ENCODE results near the gene DPP8.
A peak's percentile ranks its signal among the peaks of the same experiment; 100 is the strongest.
"Not testable (repeated sequence)": the region's sequence is repeated elsewhere in the genome, so short reads cannot be mapped to it uniquely, and the experiment has no call there.

DPP8 gene

DNA sequence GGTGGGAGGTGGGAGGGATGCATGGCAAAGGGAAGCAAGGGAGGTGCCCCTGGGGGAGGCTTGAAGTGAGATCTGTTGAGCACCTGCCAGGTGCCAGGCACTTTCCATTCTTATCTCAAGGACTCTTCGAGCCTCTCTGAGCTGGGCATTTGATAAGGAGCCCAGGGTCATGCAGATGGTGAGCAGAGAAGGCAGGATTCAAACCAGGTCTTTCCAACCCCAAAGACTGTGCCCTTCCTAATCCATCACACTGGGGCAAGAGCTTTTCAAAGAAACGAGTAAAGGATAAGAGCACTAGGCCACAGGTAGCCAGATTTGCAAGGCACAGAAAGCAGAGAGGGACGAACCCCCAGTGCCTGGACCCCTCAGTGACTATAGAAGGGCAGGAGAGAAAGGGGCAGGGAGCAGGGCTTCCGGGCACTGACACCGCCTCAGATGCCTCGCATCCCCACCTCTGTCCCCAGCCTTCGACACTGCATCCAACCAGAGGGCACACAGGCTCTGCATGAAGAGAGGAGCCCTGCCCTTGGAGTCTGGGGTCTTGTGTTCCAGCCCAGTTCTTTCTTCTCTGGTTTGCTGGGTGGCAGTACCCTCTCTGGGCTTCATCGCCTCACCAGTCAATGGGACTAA is 115.8 kb downstream of the DPP8 start:
- DNase-seq = no peak

DNA sequence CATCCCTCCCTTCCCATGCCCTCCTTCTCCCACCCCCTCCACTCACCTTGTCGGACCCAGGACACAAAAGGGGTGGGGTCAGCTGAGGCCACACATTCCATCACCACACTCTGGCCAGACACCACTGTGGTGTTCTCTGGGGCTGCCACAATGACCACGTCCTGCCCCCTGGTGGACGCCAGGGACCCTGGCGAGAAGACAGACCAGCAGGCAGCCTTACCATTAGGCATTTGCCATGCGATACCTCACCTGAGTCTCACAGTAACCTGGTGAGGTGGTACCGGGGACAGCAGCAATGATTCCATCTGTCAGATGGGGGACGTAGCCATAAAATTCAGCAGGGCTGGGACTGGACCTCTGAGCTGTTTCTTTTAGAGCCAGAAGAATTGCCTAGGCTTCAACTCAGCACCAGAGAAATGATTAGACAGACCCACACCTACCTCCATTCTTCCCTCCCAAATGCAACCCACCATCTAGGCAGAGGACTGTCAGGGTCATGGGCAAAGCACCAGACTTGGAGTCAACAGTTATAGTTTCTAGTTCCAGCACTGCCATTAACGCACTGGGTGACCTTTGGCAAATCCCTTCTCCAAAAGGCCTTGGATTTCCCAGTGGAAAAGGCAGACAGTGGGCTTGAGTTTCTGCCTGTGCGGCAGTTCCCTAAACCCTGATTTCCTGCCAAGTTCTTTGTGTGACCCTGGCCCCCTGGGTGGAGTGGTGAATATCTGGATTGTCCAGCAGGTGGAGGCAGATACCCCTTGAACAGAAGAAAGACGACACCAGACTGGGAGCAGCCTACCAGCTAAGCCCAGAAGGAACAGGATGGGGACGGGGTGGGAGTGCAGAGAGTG is 116.5 kb downstream of the DPP8 start:
- peak; percentile 77 for DNase-seq

DNA sequence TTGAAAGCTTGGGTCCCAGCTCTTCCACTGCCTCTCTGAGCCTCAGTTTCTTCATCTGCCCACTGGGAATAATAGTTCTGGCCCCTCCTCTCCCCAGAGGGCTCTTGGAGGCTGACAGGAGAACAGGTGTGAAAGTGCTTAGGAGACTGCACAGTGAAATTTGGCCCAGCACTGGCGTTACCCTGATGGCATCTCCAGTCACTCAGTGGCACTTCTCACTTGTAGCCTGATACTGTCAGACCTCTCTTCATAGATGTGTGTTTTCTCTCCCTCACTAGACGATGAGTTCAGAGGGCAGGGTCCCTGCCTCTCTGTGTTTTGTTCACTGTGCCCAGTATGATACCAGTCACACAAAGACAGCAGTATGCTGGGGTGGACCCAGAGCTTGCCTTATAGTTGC is 117.5 kb downstream of the DPP8 start:
- DNase-seq = no peak

DNA sequence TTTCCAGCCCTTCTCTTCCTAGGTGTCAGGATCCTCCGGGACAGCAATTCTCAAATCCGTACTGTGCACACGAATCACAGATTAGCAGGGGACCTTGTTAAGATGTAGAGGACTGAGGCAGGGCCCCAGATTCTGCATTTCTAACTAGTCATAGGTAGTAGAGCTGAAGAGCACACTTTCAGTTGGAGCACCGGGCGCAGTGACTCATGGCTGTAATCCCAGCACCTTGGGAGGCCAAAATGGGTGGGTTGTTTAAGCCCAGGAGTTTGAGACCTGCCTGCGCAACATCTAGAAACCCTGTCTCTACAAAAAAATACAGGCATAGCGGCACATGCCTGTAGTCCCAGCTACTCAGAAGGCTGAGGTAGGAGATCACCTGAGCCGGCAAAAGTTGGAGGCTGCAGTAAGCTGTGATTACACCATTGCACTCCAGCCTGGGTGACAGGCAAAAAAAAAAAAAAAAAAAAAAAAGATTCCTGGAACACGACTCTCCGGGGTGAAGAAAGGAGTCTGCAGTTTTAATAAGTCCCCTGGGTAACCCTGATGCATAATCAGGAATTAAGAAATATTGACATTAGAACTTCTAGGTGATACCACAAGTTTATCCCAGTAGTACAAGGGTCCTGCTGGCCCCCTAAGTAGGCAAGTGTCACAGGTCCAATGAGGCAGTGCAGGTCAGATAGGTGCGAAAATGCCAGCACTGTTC is 118.3 kb downstream of the DPP8 start:
- no peak for DNase-seq

DNA sequence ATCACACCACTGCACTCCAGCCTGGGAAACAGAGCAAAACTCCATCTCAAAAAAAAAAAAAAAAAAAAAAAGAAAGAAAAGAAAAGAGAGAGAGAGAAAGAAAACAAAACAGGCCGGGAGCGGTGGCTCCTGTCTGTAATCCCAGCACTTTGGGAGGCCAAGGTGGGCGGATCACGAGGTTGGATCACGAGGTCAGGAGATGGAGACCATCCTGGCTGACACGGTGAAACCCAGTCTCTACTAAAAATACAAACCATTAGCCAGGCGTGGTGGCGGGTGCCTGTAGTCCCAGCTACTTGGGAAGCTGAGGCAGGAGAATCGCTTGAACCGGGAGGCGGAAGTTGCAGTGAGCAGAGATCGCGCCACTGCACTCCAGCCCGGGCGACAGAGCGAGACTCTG is 119.0 kb downstream of the DPP8 start:
- not testable (repeated sequence) for DNase-seq

DNA sequence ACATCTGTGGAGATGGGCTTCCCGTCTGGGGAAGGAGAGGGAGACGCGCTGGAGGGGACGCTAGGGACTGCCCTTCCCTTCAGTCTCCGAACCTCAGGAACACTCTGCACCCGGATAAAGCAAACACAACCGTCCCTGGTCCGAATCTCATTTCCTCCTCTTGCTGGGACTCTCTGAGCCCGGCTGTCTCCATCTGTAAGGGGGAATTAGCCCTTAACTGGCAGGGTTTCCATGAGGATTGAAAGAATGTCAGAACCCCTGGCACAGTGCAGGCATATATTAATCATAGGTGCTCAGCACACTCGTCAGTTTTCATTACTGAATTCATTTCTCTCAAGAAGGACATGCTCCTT is 120.5 kb downstream of the DPP8 start:
- no peak for DNase-seq

DNA sequence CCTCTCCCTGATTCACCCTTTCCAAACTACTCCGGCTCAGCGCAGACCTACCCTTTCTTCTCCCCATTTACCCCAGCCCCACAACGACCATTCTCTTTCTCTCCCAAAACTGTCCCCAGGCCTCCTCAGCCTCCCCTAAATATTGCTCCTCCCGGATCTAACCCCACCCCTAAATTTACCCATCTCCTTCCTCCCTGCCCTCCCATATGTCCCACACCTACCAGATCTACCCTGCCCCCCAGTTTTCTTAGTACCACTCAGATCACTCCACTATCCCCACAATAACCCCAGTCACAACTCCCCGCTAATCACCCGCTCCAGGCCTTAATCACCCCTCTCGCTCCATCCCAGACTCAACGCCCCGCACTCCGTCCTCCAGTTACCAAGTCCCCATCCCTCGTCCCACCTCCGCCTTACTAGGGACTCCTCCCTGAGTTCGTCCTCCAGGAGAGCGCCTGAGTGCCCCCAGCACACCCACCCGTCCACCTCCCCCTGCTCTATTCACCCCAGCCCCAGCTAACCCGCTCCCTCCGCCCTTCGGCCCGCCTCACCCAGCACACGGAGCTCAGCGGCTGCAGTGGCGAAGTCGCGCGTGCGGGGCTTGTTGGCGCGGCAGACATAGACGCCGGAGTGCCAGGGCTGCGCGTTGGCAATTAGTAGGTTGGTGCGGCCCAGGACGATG is 121.1 kb downstream of the DPP8 start:
- no peak for DNase-seq

DNA sequence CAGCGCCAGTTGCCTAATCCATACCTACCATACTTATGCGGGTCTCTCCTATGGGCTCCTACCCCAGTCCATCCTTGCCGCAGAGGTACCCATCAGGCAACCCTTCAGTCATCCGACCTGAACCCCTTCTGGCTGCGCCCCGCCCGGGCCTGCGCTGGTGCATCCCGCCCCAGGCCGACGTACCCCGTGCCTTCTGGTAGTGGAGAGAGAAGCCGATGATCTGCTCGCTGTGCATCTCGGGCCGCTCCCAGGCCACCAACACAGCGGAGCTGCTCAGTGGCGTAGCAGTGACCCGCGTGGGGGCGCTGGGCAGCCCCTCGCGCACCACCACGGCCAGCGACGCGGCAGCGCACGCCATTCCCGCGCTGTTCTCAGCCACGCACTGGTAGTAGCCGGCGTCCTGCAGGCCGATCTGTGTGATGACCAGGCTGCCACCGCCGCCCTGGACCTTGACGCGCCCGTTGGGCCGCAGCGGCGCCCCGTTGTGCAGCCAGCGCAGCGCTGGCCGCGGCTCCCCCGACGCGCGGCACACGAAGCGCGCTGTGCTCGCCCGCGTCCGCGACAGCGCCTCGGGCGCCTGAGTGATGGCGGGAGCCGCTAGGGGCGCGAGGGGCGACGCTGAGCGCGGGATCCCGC is 121.8 kb downstream of the DPP8 start:
- DNase-seq = no peak

DNA sequence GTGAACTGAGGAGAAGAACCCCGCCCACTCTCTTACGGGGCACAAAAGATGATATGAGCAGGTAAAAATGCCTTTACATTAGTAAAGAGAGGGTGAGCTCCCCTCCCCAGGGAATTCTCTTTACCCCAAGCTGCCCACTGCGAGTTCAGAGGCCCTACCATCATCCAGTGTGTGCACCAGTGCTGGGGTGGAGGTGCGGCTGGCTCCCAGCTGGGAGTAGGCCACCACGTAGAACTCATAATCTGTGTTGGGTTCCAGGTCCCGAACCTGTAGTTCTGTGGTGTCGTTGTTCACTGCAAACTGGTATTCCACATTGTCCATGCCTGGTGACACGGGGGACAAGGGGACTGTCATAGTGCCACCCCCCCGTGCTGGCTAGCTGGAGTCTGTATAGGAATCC is 122.6 kb downstream of the DPP8 start:
- no peak for DNase-seq

DNA sequence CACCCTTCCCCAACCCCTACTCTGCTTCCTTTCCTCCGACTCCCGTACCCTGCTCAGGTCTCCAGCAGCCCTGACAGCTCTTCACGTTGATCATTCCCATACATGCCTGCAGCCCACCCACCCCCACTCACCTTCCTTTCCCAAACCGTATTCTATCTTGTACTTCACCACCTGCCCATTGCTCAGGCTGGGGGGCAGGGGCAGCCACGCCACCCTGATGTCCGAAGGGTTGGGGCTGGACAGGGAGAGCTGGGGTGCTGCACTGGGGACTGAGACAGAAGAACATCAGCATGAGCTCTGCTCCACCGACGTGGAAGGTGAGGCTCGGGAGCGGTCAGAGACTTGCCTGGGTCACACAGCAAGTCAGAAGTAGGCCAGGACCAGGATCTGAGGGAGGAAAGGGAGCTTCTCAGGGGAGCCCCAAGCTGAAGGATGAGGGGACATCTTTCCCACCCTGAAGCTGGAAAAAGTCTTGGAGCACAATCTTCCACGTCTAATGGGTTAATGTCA is 123.2 kb downstream of the DPP8 start:
- no peak for DNase-seq

DNA sequence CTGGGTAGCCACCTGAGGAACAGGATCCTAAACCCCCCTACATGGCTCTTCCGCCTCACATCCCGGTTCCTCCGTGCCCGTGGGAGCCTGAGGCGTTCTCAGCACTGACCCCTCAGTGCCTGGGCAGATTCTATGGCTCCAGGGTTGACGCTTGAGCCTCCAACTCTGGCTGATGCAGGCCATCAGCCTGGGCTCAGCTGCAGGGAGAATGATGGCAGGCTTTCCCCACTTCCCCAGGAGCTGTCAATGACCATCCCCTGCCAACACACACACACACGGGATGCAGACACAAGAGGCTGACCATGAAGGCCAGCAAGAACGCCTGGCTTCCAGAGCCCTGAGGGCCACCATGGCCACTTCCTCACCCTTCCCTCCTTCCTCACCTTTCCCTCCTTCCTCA is 123.9 kb downstream of the DPP8 start:
- no peak for DNase-seq

DNA sequence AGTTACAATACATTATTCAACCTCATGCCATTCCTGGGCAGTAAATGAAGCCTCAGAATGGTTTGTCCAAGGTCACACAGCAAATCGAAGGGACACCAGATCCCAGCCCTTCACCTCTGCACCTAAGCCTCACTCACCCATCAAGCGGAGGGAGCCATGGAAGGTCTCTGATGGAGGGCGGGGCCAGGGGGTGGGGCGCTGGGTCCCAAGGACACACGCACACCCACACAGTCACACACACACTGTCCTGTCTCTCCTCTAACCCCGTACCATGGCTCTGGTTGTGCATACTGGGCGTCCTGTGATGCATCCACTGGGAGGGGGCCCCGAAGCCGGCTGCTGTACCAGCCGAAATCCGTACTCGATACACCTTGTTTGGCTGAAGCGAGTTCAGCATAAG is 124.4 kb downstream of the DPP8 start:
- no peak for DNase-seq

All from NCI-H345 (cell line).